HepG2 (cell line): ENCODE measurements around the gene MGAT5. TPM values are rescaled to one million over a fixed set of nuclear protein-coding genes. Genes with fewer than 3 reads are reported as not detected.

ENCODE experiments used
- CREM ChIP-seq, 2 experiments: sonication (generic) in 1 of 2; formaldehyde crosslinking in 1 of 2; IDR thresholded peaks; 2 replicates each; pipeline versions ENCODE4 v1.4.0 to v1.6.1; 2016 to 2020; ENCODE audit warnings: antibody characterized with exemption in 1 of 2, mild to moderate bottlenecking in 1 of 2, missing genetic modification reagents in 1 of 2
- ETV5 ChIP-seq: IDR thresholded peaks from 2 replicates; pipeline ENCODE4 v1.6.1; 2018; ENCODE audit warnings: missing biosample characterization, missing genetic modification reagents, inconsistent platforms, borderline replicate concordance
- GATA4 ChIP-seq: sonication (generic); IDR thresholded peaks from 2 replicates; pipeline ENCODE4 v1.6.1; 2016; ENCODE audit warnings: antibody characterized with exemption, low read depth, borderline replicate concordance
- ISX ChIP-seq: sonication (generic); formaldehyde crosslinking; conservative IDR thresholded peaks from 2 replicates; pipeline ENCODE4 v1.5.0; 2020; ENCODE audit warnings: missing genetic modification reagents
- JARID2 ChIP-seq: sonication (generic); formaldehyde crosslinking; IDR thresholded peaks from 2 replicates; pipeline ENCODE4 v1.8.1; 2023; ENCODE audit warnings: missing genetic modification reagents, inconsistent platforms; ENCODE audit not compliant: insufficient replicate concordance
- KLF11 ChIP-seq: IDR thresholded peaks from 2 replicates; pipeline ENCODE4 v1.6.1; 2016; ENCODE audit warnings: missing compliant biosample characterization
- KLF12 ChIP-seq: sonication (generic); formaldehyde crosslinking; IDR thresholded peaks from 2 replicates; pipeline ENCODE4 v1.4.0; 2020; ENCODE audit warnings: missing genetic modification reagents, borderline replicate concordance
- MAZ ChIP-seq, 2 experiments: sonication (generic) in 1 of 2; formaldehyde crosslinking in 1 of 2; IDR thresholded peaks; 2 replicates each; pipeline versions ENCODE4 v1.5.0 to v1.6.1; 2012 to 2020; ENCODE audit warnings: low read depth in 2 of 2, mild to moderate bottlenecking in 2 of 2, borderline replicate concordance in 1 of 2, improper control_type of control experiment in 1 of 2, low read length in 1 of 2, missing genetic modification reagents in 1 of 2, moderate library complexity in 1 of 2
- RBM39 ChIP-seq: fragments of 200-400 bp; formaldehyde crosslinking; IDR thresholded peaks from one replicate; pipeline ENCODE4 v1.6.1; 2018; ENCODE audit warnings: antibody characterized with exemption, mild to moderate bottlenecking, low read depth, low read length; ENCODE audit not compliant: poor library complexity, severe bottlenecking
- RFX1 ChIP-seq: fragments of 450-650 bp; IDR thresholded peaks from 2 replicates; pipeline ENCODE4 v1.6.1; 2017
- SRY ChIP-seq: sonication (generic); formaldehyde crosslinking; IDR thresholded peaks from 2 replicates; pipeline ENCODE4 v1.8.0; 2022; ENCODE audit warnings: mild to moderate bottlenecking, missing genetic modification reagents
- TCF12 ChIP-seq, 2 experiments: fragments of 450-650 bp in 1 of 2; sonication (generic) in 1 of 2; formaldehyde crosslinking in 1 of 2; IDR thresholded peaks; 2 replicates each; pipeline versions ENCODE4 v1.6.1 to v1.8.0; 2017 to 2022; ENCODE audit warnings: antibody characterized with exemption in 1 of 2, mild to moderate bottlenecking in 1 of 2, missing genetic modification reagents in 1 of 2, moderate library complexity in 1 of 2
- U2AF1 ChIP-seq: fragments of 200-400 bp; formaldehyde crosslinking; optimal IDR thresholded peaks from 2 replicates; pipeline ENCODE3; 2017; ENCODE audit warnings: mild to moderate bottlenecking, low read depth, low read length
- ZNF264 ChIP-seq: sonication (generic); formaldehyde crosslinking; IDR thresholded peaks from 2 replicates; pipeline ENCODE4 v1.4.0; 2020; ENCODE audit warnings: missing genetic modification reagents
- ZNF335 ChIP-seq: sonication (generic); formaldehyde crosslinking; IDR thresholded peaks from 2 replicates; pipeline ENCODE4 v1.4.0; 2020; ENCODE audit warnings: missing genetic modification reagents
- ZSCAN25 ChIP-seq: sonication (generic); formaldehyde crosslinking; IDR thresholded peaks from 2 replicates; pipeline ENCODE4 v1.8.0; 2022; ENCODE audit warnings: mild to moderate bottlenecking, missing genetic modification reagents
- ZSCAN29 ChIP-seq: sonication (generic); formaldehyde crosslinking; conservative IDR thresholded peaks from 2 replicates; pipeline ENCODE4 v1.4.0; 2020; ENCODE audit warnings: mild to moderate bottlenecking, missing genetic modification reagents
- polyA plus RNA-seq, 8 experiments: library from polyadenylated mRNA; depleted of rRNA in 3 of 8; stranded (reverse) in 7 of 8; unstranded in 1 of 8; fragments of >200 nt; fragmentation: Illumina TruSeq in 4 of 8; extraction: Trizol in 4 of 8; gene quantifications; 2 replicates each; pipeline versions ENCODE4 v1.2.1 to v1.2.3, GENCODE V29; 2011 to 2016; ENCODE audit warnings: low read depth in 4 of 8, missing spikeins in 1 of 8, mixed read lengths in 1 of 8; ENCODE audit not compliant: insufficient read depth in 1 of 8
- total RNA-seq, 5 experiments: library from RNA; depleted of rRNA; stranded (reverse); fragments of >200 nt; fragmentation: Illumina TruSeq; extraction: Trizol; gene quantifications; 2 replicates each; pipeline ENCODE4 v1.2.3, GENCODE V29; 2016; ENCODE audit warnings: low read depth in 1 of 5
- TF ChIP-seq, protein P1 (sequence below): sonication (generic); formaldehyde crosslinking; IDR thresholded peaks from 2 replicates; pipeline ENCODE4 v1.4.0; 2020; ENCODE audit warnings: missing genetic modification reagents, borderline replicate concordance
- TF ChIP-seq, protein P2 (sequence below): sonication (generic); formaldehyde crosslinking; IDR thresholded peaks from 2 replicates; pipeline ENCODE4 v1.9.0; 2022; ENCODE audit warnings: missing genetic modification reagents, mild to moderate bottlenecking, borderline replicate concordance
- TF ChIP-seq, protein P3 (sequence below): IDR thresholded peaks from 2 replicates; pipeline ENCODE4 v1.6.1; 2016
- TF ChIP-seq, protein P4 (sequence below): IDR thresholded peaks from 2 replicates; pipeline ENCODE4 v1.6.1; 2016
- TF ChIP-seq, protein P5 (sequence below): sonication (generic); formaldehyde crosslinking; IDR thresholded peaks from 2 replicates; pipeline ENCODE4 v1.4.0; 2020; ENCODE audit warnings: missing genetic modification reagents, borderline replicate concordance

The MGAT5 gene
- total and polyA plus RNA-seq, 2 of the 13 experiments (the other 11 are each of a cell fraction or from before 2014, with no cell fraction given) = 33.1 to 60.2 TPM

DNA sequence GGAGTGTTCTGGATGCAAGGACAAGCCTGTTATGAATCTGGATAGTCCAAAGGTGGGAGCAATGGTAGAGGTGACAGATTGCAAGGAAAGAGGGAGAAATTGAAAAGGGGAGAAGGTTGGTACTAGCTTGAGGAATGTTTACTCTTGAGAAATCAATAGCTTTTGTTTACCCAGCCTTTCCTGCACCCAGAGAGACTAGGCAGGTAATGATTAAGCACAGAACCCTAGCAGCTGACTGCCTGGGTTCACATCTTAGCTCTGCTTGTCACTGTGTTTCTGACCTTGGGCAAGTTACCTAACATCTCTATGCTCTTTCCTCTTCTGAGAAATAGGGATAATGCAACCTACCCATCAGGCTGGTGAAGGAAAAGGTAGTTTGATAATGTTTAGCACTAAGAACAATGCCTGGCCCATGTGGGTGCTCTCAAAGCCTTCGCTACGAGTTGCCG is 178.6 kb downstream of the MGAT5 start (continued):
- no peak for TF ChIP-seq ZSCAN25 (CRISPR knock-in tag)
- TF ChIP-seq U2AF1 = no peak
- peak; percentile 49; the same call in 1 of the 2 replicates for TF ChIP-seq GATA4
- no peak for TF ChIP-seq ISX
- TF ChIP-seq, protein P1, sequence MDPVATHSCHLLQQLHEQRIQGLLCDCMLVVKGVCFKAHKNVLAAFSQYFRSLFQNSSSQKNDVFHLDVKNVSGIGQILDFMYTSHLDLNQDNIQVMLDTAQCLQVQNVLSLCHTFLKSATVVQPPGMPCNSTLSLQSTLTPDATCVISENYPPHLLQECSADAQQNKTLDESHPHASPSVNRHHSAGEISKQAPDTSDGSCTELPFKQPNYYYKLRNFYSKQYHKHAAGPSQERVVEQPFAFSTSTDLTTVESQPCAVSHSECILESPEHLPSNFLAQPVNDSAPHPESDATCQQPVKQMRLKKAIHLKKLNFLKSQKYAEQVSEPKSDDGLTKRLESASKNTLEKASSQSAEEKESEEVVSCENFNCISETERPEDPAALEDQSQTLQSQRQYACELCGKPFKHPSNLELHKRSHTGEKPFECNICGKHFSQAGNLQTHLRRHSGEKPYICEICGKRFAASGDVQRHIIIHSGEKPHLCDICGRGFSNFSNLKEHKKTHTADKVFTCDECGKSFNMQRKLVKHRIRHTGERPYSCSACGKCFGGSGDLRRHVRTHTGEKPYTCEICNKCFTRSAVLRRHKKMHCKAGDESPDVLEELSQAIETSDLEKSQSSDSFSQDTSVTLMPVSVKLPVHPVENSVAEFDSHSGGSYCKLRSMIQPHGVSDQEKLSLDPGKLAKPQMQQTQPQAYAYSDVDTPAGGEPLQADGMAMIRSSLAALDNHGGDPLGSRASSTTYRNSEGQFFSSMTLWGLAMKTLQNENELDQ (CRISPR knock-in tag) = no peak
- TF ChIP-seq, protein P2, sequence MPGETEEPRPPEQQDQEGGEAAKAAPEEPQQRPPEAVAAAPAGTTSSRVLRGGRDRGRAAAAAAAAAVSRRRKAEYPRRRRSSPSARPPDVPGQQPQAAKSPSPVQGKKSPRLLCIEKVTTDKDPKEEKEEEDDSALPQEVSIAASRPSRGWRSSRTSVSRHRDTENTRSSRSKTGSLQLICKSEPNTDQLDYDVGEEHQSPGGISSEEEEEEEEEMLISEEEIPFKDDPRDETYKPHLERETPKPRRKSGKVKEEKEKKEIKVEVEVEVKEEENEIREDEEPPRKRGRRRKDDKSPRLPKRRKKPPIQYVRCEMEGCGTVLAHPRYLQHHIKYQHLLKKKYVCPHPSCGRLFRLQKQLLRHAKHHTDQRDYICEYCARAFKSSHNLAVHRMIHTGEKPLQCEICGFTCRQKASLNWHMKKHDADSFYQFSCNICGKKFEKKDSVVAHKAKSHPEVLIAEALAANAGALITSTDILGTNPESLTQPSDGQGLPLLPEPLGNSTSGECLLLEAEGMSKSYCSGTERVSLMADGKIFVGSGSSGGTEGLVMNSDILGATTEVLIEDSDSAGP = no peak
- TF ChIP-seq SRY (CRISPR knock-in tag) = no peak
- TF ChIP-seq, protein P3, sequence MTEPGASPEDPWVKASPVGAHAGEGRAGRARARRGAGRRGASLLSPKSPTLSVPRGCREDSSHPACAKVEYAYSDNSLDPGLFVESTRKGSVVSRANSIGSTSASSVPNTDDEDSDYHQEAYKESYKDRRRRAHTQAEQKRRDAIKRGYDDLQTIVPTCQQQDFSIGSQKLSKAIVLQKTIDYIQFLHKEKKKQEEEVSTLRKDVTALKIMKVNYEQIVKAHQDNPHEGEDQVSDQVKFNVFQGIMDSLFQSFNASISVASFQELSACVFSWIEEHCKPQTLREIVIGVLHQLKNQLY = no peak; the same call in 1 of the 2 replicates
- TF ChIP-seq KLF11 (CRISPR knock-in tag) = no peak
- peak; percentile 80 for TF ChIP-seq CREM (IDR thresholded peaks at IDR 0.05)
- TF ChIP-seq CREM (CRISPR knock-in tag; IDR thresholded peaks at IDR 0.05) = no peak
- no peak for TF ChIP-seq MAZ (IDR thresholded peaks at IDR 0.05; ENCODE audit: borderline replicate concordance, low read depth, low read length)
- 0 out of 2 replicates have a peak, but pooled peaks have one; percentile 36 for TF ChIP-seq MAZ (CRISPR knock-in tag; IDR thresholded peaks at IDR 0.05; ENCODE audit: low read depth)
- TF ChIP-seq ZSCAN29 (CRISPR knock-in tag) = peak; percentile 93; the same call in 1 of the 2 replicates
- TF ChIP-seq ZNF264 (CRISPR knock-in tag) = no peak; the same call in 1 of the 2 replicates
- no peak for TF ChIP-seq RFX1
- TF ChIP-seq ETV5 (CRISPR knock-in tag) = peak; percentile 89; the same call in 1 of the 2 replicates
- TF ChIP-seq TCF12 (IDR thresholded peaks at IDR 0.05) = no peak
- TF ChIP-seq TCF12 (CRISPR knock-in tag; IDR thresholded peaks at IDR 0.05) = no peak; the same call in 1 of the 2 replicates
- TF ChIP-seq RBM39 = no peak
- peak; percentile 73; the same call in 1 of the 2 replicates for TF ChIP-seq ZNF335 (CRISPR knock-in tag)
- TF ChIP-seq, protein P4, sequence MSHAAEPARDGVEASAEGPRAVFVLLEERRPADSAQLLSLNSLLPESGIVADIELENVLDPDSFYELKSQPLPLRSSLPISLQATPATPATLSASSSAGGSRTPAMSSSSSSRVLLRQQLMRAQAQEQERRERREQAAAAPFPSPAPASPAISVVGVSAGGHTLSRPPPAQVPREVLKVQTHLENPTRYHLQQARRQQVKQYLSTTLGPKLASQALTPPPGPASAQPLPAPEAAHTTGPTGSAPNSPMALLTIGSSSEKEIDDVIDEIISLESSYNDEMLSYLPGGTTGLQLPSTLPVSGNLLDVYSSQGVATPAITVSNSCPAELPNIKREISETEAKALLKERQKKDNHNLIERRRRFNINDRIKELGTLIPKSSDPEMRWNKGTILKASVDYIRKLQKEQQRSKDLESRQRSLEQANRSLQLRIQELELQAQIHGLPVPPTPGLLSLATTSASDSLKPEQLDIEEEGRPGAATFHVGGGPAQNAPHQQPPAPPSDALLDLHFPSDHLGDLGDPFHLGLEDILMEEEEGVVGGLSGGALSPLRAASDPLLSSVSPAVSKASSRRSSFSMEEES (CRISPR knock-in tag) = peak; percentile 94
- TF ChIP-seq JARID2 (CRISPR knock-in tag) = no peak
- TF ChIP-seq, protein P5, sequence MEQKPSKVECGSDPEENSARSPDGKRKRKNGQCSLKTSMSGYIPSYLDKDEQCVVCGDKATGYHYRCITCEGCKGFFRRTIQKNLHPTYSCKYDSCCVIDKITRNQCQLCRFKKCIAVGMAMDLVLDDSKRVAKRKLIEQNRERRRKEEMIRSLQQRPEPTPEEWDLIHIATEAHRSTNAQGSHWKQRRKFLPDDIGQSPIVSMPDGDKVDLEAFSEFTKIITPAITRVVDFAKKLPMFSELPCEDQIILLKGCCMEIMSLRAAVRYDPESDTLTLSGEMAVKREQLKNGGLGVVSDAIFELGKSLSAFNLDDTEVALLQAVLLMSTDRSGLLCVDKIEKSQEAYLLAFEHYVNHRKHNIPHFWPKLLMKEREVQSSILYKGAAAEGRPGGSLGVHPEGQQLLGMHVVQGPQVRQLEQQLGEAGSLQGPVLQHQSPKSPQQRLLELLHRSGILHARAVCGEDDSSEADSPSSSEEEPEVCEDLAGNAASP (CRISPR knock-in tag) = peak; percentile 80; the same call in 1 of the 2 replicates
- no peak for TF ChIP-seq KLF12 (CRISPR knock-in tag)
